HT1080 (cell line): ENCODE measurements around the gene NAV2. TPM values are rescaled to one million over a fixed set of nuclear protein-coding genes. Genes with fewer than 3 reads are reported as not detected.

Experiments used
- small RNA-seq: library from RNA; depleted of rRNA; stranded (forward); fragments of <200 nt; gene quantifications from one replicate; pipeline ENCODE3, GENCODE V24; 2014
- total RNA-seq: library from RNA; depleted of rRNA; stranded (reverse); fragments of >200 nt; shearing (Covaris generic); gene quantifications from 2 replicates; pipeline ENCODE4 v1.2.3, GENCODE V29; 2014

The NAV2 gene
- total RNA-seq, 1 experiment from 2014 or later = 2.2 TPM

Small RNA genes within 50 kb of the gene (small RNA-seq; reads per million reads assigned to genes)
- gene MIR4694 = not detected
